Esophagus squamous epithelium (tissue), 5 donors: ENCODE results near the gene UBC. TPM values are rescaled to one million over a fixed set of nuclear protein-coding genes. Genes with fewer than 3 reads are reported as not detected.

Experiments used
- DNase-seq: peaks from one replicate; lab custom pipeline; 2025; lab: John Stamatoyannopoulos, UW
- H3K27ac ChIP-seq, 4 donors: fragments of 200-600 bp; sonication (generic); one replicate each; pipeline ENCODE4 v1.5.1; 2016 to 2019; ENCODE audit warnings: mild to moderate bottlenecking in 1 of 4
- H3K27me3 ChIP-seq, 4 donors: fragments of 200-600 bp; sonication (generic); 1 replicate in 3 of 4; 2 replicates in 1 of 4; pipeline versions ENCODE4 v1.5.1 to v1.6.0; 2017 to 2021; ENCODE audit warnings: antibody characterized with exemption in 1 of 4
- H3K36me3 ChIP-seq, 3 donors: fragments of 200-600 bp; sonication (generic); one replicate each; pipeline ENCODE4 v1.5.1; 2016 to 2019
- H3K4me1 ChIP-seq, 3 donors: fragments of 200-600 bp; sonication (generic); one replicate each; pipeline ENCODE4 v1.5.1; 2017 to 2019
- H3K4me3 ChIP-seq, 4 donors: fragments of 200-600 bp; sonication (generic); 1 replicate in 3 of 4; 2 replicates in 1 of 4; pipeline ENCODE4 v1.5.1; 2016 to 2019; ENCODE audit warnings: mild to moderate bottlenecking in 2 of 4, moderate library complexity in 1 of 4
- H3K9me3 ChIP-seq, 3 donors: fragments of 200-600 bp; sonication (generic); one replicate each; pipeline ENCODE4 v1.5.1; 2016 to 2019
- POLR2A ChIP-seq, 4 donors: fragments of 450-650 bp; IDR thresholded peaks; one replicate each; pipeline ENCODE4 v1.6.1; 2017; ENCODE audit warnings: antibody characterized with exemption in 4 of 4, mild to moderate bottlenecking in 4 of 4, moderate library complexity in 3 of 4
- WGBS, 2 donors: methylation state at CpG; one replicate each; pipeline ENCODE4 v1.1.5; 2018; 5-methylcytosine and 5-hydroxymethylcytosine counted together
- intact Hi-C: fragments of 100-400 bp; cut with DNase I; formaldehyde crosslinking; loops from one replicate; pipeline ENCODE4 v1.15.0; 2022
- total RNA-seq, 4 donors: library from RNA; depleted of rRNA; stranded (reverse); fragments of >200 nt; gene quantifications; one replicate each; pipeline ENCODE4 v1.1.0, GENCODE V29; 2016
- TF ChIP-seq, protein P1 (sequence below), 6 experiments: fragments of 450-650 bp in 4 of 6; fragments of 200-600 bp in 2 of 6; sonication (generic) in 2 of 6; IDR thresholded peaks; one replicate each; pipeline ENCODE4 v1.5.1; 2016 to 2019; ENCODE audit warnings: antibody characterized with exemption in 6 of 6, mild to moderate bottlenecking in 4 of 6, moderate library complexity in 4 of 6
- donor health status: DM: yes; HTN: yes; CAD: no.

The UBC gene
- total RNA-seq, 4 donors from 2014 or later: 1,012 to 1,417 (median 1,215) TPM

DNA sequence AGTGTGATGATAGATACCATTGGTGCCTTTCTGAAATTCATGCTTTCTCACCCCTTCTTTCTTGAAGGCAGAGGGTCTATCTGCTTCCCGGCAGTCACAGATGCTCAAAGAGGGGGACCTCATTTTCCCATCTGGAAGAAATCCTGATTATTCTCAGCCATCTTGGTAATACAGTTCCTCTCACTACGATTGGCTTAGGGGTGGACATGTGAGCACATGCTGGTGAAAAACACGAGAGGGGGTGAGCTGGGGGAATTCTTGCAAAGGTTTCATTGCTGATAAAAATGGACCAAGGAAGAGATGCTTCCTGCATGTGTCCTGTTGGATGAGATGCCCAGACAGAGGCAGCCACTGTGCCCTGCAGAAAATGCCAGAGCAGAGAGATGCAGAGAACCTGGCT is 37.0 kb downstream of the UBC start:
- intact Hi-C loops: no loop called here
- no peak for TF ChIP-seq POLR2A (IDR thresholded peaks at IDR 0.05)
- TF ChIP-seq, protein P1, sequence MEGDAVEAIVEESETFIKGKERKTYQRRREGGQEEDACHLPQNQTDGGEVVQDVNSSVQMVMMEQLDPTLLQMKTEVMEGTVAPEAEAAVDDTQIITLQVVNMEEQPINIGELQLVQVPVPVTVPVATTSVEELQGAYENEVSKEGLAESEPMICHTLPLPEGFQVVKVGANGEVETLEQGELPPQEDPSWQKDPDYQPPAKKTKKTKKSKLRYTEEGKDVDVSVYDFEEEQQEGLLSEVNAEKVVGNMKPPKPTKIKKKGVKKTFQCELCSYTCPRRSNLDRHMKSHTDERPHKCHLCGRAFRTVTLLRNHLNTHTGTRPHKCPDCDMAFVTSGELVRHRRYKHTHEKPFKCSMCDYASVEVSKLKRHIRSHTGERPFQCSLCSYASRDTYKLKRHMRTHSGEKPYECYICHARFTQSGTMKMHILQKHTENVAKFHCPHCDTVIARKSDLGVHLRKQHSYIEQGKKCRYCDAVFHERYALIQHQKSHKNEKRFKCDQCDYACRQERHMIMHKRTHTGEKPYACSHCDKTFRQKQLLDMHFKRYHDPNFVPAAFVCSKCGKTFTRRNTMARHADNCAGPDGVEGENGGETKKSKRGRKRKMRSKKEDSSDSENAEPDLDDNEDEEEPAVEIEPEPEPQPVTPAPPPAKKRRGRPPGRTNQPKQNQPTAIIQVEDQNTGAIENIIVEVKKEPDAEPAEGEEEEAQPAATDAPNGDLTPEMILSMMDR (IDR thresholded peaks at IDR 0.05): no peak

DNA sequence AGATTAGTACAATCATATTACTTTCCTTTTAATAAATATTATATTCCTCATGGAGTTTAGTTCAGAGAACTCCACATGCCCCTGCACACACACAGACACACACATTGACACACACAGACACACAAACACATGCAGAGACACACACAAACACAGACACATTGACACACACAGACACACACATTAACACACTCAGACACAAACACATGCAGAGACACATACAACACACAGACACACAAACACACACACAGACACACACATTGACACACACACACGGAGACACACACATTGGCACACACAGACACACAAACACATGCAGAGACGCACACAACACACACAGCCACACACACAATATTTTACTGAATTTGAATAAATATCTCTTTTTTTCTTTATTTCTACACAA is 38.3 kb downstream of the UBC start:
- Histone ChIP-seq H3K36me3 (no peaks in the 10 kb centered on the region), H3K4me1 (no peaks in the 10 kb centered on the region), H3K9me3 (no peaks in the 10 kb centered on the region), H3K27ac (no peak overlapping the region), H3K4me3 (no peak overlapping the region), H3K27me3 (no peaks in the 10 kb centered on the region)
- DNase-seq: no peak
- TF ChIP-seq POLR2A (IDR thresholded peaks at IDR 0.05): no peak
- TF ChIP-seq, protein P1 (IDR thresholded peaks at IDR 0.05): no peak
- intact Hi-C loops: no loop called here
- 54 to 80% methylated on average over 2 of the region's 2 CpGs for WGBS, 2 donors

More for the DNA sequence above, 37.0 kb downstream of the UBC start:
- Histone ChIP-seq H3K36me3 (no peaks in the 10 kb centered on the region), H3K9me3 (no peaks in the 10 kb centered on the region), H3K4me1 (no peaks in the 10 kb centered on the region), H3K4me3 (no peak overlapping the region), H3K27me3 (no peaks in the 10 kb centered on the region), H3K27ac (no peak overlapping the region)
- WGBS, 2 donors: 48 to 73% methylated on average over 3 of the region's 3 CpGs
- no peak for DNase-seq

DNA sequence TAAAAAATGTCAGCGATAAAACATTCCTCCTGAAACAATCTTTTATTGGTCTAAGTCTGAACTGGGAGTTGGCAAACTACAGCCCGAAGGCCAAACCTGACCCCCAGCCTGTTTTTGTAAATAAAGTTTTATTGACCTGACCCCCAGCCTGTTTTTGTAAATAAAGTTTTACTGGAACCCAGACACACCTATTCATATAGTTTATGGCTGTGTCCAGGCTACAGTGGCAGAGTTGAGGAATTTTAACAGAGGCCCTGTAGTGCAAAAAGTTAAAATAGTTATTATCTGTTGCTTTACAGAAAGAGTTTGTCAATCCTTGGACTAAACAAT is 38.7 kb downstream of the UBC start:
- no peak for DNase-seq
- Histone ChIP-seq H3K36me3 (no peaks in the 10 kb centered on the region), H3K4me3 (no peak overlapping the region), H3K27ac (no peak overlapping the region), H3K4me1 (no peaks in the 10 kb centered on the region), H3K9me3 (no peaks in the 10 kb centered on the region), H3K27me3 (no peaks in the 10 kb centered on the region)
- intact Hi-C loops: no loop called here
- TF ChIP-seq, protein P1 (IDR thresholded peaks at IDR 0.05): no peak
- 86 to 89% methylated on average over 2 of the region's 2 CpGs for WGBS, 2 donors

DNA sequence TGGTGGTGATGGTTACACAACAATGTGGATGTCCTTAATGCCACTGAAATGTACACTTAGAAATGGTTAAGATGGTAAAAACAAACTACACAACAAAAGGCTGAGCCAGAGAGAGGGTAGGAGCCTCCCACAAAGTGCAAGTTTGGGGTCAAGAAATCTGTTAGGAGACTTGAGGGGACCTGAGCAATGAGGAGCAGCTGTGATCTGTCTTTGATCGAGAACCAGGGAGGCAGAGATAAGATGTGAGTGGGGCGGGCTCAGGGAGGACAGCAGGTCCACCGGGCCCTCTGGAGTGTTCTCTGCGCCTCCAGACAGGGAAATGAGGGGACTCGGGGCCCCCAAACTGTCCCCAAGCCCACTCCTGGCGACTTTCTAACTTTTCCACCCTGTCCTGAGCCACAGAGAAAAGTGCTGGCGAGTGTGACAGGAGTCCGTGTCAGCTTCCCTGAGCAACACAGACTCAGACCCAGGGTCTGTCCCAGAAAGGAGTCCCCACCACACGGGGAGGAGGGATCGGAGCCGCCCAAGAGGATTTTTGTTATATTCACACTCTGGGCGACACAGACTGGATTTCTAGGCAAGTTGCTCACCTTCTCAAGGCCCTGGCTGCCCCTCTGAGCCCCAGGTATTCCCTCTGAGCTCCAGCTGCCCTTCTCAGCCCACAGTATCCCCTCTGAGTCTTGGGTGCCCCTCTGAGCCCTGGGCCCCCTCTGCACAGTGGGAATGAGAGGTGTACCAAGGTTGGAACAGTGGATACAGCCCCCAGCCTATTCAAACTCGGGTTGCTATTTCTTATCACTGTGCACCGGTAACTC is 39.3 kb downstream of the UBC start:
- Histone ChIP-seq H3K27me3 (no peaks in the 10 kb centered on the region), H3K4me1 (no peaks in the 10 kb centered on the region), H3K27ac (no peak overlapping the region), H3K9me3 (no peaks in the 10 kb centered on the region), H3K4me3 (no peak overlapping the region), H3K36me3 (no peaks in the 10 kb centered on the region)
- no peak for DNase-seq
- intact Hi-C loops: no loop called here
- TF ChIP-seq POLR2A (IDR thresholded peaks at IDR 0.05): no peak
- TF ChIP-seq, protein P1 (IDR thresholded peaks at IDR 0.05): no peak
- WGBS, 2 donors: 75 to 83% methylated on average over 9 to 11 of the region's 14 CpGs

- Histone ChIP-seq H3K4me3 (no peak overlapping the region), H3K9me3 (no peaks in the 10 kb centered on the region), H3K36me3 (no peaks in the 10 kb centered on the region), H3K27me3 (no peaks in the 10 kb centered on the region), H3K4me1 (peaks cover 0 to 3% (median 0%) of the 10 kb centered on the region in 3 donors), H3K27ac (no peak overlapping the region)
- no peak for TF ChIP-seq POLR2A (IDR thresholded peaks at IDR 0.05)
- TF ChIP-seq, protein P1 (IDR thresholded peaks at IDR 0.05): no peak
- intact Hi-C loops: no loop called here
- WGBS, 2 donors: 79 to 87% methylated on average over 4 of the region's 4 CpGs
- no peak for DNase-seq
These were observed 40.3 kb downstream of the UBC start for GRCh38 chr12:124874188-124874587.
